KOPT-K1 (cell line): ENCODE data around the gene INSYN2B.
"Not testable (repeated sequence)": the region's sequence is repeated elsewhere in the genome, so short reads cannot be mapped to it uniquely, and the experiment has no call there.

Source experiments
- H3K27ac ChIP-seq: fragments of 200-600 bp; sonication (generic); 2 replicates; pipeline ENCODE4 v1.5.1; 2016; ENCODE audit warnings: antibody characterized with exemption, mild to moderate bottlenecking, low read depth, low read length; ENCODE audit not compliant: poor library complexity, severe bottlenecking
- H3K36me3 ChIP-seq: fragments of 200-600 bp; sonication (generic); 2 replicates; pipeline ENCODE4 v1.5.1; 2017; ENCODE audit warnings: antibody characterized with exemption, mild to moderate bottlenecking, low read length, moderate library complexity; ENCODE audit not compliant: insufficient read depth
- H3K9me3 ChIP-seq: fragments of 200-600 bp; sonication (generic); 2 replicates; pipeline ENCODE4 v1.5.1; 2017; ENCODE audit warnings: antibody characterized with exemption, low read length, mild to moderate bottlenecking; ENCODE audit not compliant: insufficient read depth, poor library complexity, severe bottlenecking

INSYN2B gene

GRCh38 chr5:169848792-169849191 is 131.5 kb downstream of the INSYN2B start:
- peaks cover 52% of the 10 kb centered on the region for H3K9me3 ChIP-seq

GRCh38 chr5:169848271-169848670 is 132.0 kb downstream of the INSYN2B start:
- peaks cover 52% of the 10 kb centered on the region for H3K9me3 ChIP-seq
- no peak overlapping the region for H3K27ac ChIP-seq
- peaks cover 95% of the 10 kb centered on the region for H3K36me3 ChIP-seq

More at GRCh38 chr5:169848792-169849191, 131.5 kb downstream of the INSYN2B start:
- H3K27ac ChIP-seq: no peak overlapping the region
- peaks cover 98% of the 10 kb centered on the region for H3K36me3 ChIP-seq

- Histone ChIP-seq H3K36me3 (peaks cover 95% of the 10 kb centered on the region), H3K27ac (no peak overlapping the region), H3K9me3 (peaks cover 45% of the 10 kb centered on the region)
Observed at GRCh38 chr5:169847519-169847918, 132.8 kb downstream of the INSYN2B start.

- Histone ChIP-seq H3K9me3 (no peaks in the 10 kb centered on the region), H3K27ac (no peak overlapping the region), H3K36me3 (peaks cover 93% of the 10 kb centered on the region)
Observed at GRCh38 chr5:169842699-169843098, 137.6 kb downstream of the INSYN2B start.

GRCh38 chr5:169840405-169840804 is 139.9 kb downstream of the INSYN2B start:
- no peak overlapping the region for H3K27ac ChIP-seq
- H3K9me3 ChIP-seq: no peaks in the 10 kb centered on the region
- peaks cover 88% of the 10 kb centered on the region for H3K36me3 ChIP-seq

GRCh38 chr5:169838688-169839087 is 141.6 kb downstream of the INSYN2B start:
- H3K27ac ChIP-seq: no peak overlapping the region
- H3K36me3 ChIP-seq: peaks cover 74% of the 10 kb centered on the region
- H3K9me3 ChIP-seq: no peaks in the 10 kb centered on the region

- Histone ChIP-seq H3K27ac (no peak overlapping the region), H3K9me3 (no peaks in the 10 kb centered on the region), H3K36me3 (peaks cover 77% of the 10 kb centered on the region)
Observed at GRCh38 chr5:169837686-169838085, 142.6 kb downstream of the INSYN2B start.

- no peak overlapping the region for H3K27ac ChIP-seq
- peaks cover 76% of the 10 kb centered on the region for H3K36me3 ChIP-seq
- no peaks in the 10 kb centered on the region for H3K9me3 ChIP-seq
Observed at GRCh38 chr5:169836835-169837536, 143.3 kb downstream of the INSYN2B start.

GRCh38 chr5:169834540-169834939 is 145.8 kb downstream of the INSYN2B start:
- not testable (repeated sequence) for H3K27ac ChIP-seq, H3K9me3 ChIP-seq
- peaks cover 75% of the 10 kb centered on the region for H3K36me3 ChIP-seq

- peaks cover 74% of the 10 kb centered on the region for H3K36me3 ChIP-seq
- H3K9me3 ChIP-seq, H3K27ac ChIP-seq: not testable (repeated sequence)
Observed at GRCh38 chr5:169833681-169834292, 146.5 kb downstream of the INSYN2B start.

GRCh38 chr5:169832845-169833244 is 147.4 kb downstream of the INSYN2B start:
- Histone ChIP-seq H3K27ac (no peak overlapping the region), H3K36me3 (peaks cover 68% of the 10 kb centered on the region), H3K9me3 (no peaks in the 10 kb centered on the region)

- H3K27ac ChIP-seq: no peak overlapping the region
- peaks cover 66% of the 10 kb centered on the region for H3K36me3 ChIP-seq
- no peaks in the 10 kb centered on the region for H3K9me3 ChIP-seq
Observed at GRCh38 chr5:169832304-169832703, 148.0 kb downstream of the INSYN2B start.

GRCh38 chr5:169831331-169831730 is 149.0 kb downstream of the INSYN2B start:
- Histone ChIP-seq H3K36me3 (peaks cover 66% of the 10 kb centered on the region), H3K9me3 (no peaks in the 10 kb centered on the region), H3K27ac (no peak overlapping the region)

- no peaks in the 10 kb centered on the region for H3K9me3 ChIP-seq
- H3K36me3 ChIP-seq: peaks cover 63% of the 10 kb centered on the region
- H3K27ac ChIP-seq: no peak overlapping the region
Observed at GRCh38 chr5:169828385-169828784, 151.9 kb downstream of the INSYN2B start.

GRCh38 chr5:169827769-169828168 is 152.5 kb downstream of the INSYN2B start:
- Histone ChIP-seq H3K9me3 (no peaks in the 10 kb centered on the region), H3K36me3 (peaks cover 58% of the 10 kb centered on the region), H3K27ac (no peak overlapping the region)

- peaks cover 47% of the 10 kb centered on the region for H3K36me3 ChIP-seq
- no peak overlapping the region for H3K27ac ChIP-seq
- H3K9me3 ChIP-seq: no peaks in the 10 kb centered on the region
Observed at GRCh38 chr5:169826618-169827017, 153.7 kb downstream of the INSYN2B start.
